IMR-90 (cell line): ENCODE results near the gene MND1. TPM values are rescaled to one million over a fixed set of nuclear protein-coding genes. Genes with fewer than 3 reads are reported as not detected.

Source experiments
- ATAC-seq: fragments of 200-7000 bp; cut with Tn5 transposase; 2 replicates; pipeline ENCODE4 v1.9.1; 2020; ENCODE audit warnings: low read depth, mild to moderate bottlenecking, moderate library complexity
- BruUV-seq: library from RNA; stranded (reverse); fragments of 400-500 nt; replicated peaks from 2 replicates; lab custom pipeline; 2021; lab: Mats Ljungman, UMichigan
- CTCF ChIA-PET: fragments of 300-600 bp; formaldehyde crosslinking; extraction: SDS; loops from one replicate; lab custom pipeline; 2021; ENCODE audit warnings: antibody characterized with exemption; lab: Yijun Ruan, JAX
- POLR2A ChIA-PET: fragments of 300-600 bp; sonication (Branson Sonifier 250); formaldehyde crosslinking; loops from one replicate; lab custom pipeline; 2022; ENCODE audit warnings: antibody characterized with exemption; ENCODE audit not compliant: unreplicated experiment; lab: Charles Lee
- DNase-seq: peaks from one replicate; pipeline ENCODE4 v3.0.0; 2013
- H2AFZ ChIP-seq: replicated peaks from 2 replicates; pipeline ENCODE3; 2013; ENCODE audit warnings: low read length, mild to moderate bottlenecking; ENCODE audit not compliant: poor library complexity
- H2AK5ac ChIP-seq: 2 replicates; pipeline ENCODE4 v1.6.1; 2013; ENCODE audit warnings: low read depth, low read length, inconsistent platforms
- H2AK9ac ChIP-seq: replicated peaks from 2 replicates; pipeline ENCODE3; 2013; ENCODE audit warnings: mild to moderate bottlenecking, low read depth, low read length, moderate library complexity; ENCODE audit not compliant: poor library complexity
- H2BK120ac ChIP-seq: 2 replicates; pipeline ENCODE4 v1.6.1; 2013; ENCODE audit warnings: low read depth, low read length, inconsistent platforms
- H2BK15ac ChIP-seq: 3 replicates; pipeline ENCODE4 v1.6.1; 2013; ENCODE audit warnings: low read depth, low read length, inconsistent platforms
- H2BK20ac ChIP-seq: 2 replicates; pipeline ENCODE4 v1.6.1; 2013; ENCODE audit warnings: low read depth, mild to moderate bottlenecking, inconsistent platforms, low read length, moderate library complexity
- H2BK5ac ChIP-seq: 2 replicates; pipeline ENCODE4 v1.6.1; 2013; ENCODE audit warnings: mild to moderate bottlenecking, low read depth, low read length, inconsistent platforms; ENCODE audit not compliant: poor library complexity, severe bottlenecking
- H3K14ac ChIP-seq: replicated peaks from 2 replicates; pipeline ENCODE4 v1.6.1; 2013; ENCODE audit warnings: low read depth, low read length, inconsistent platforms
- H3K18ac ChIP-seq: 2 replicates; pipeline ENCODE4 v1.6.1; 2013; ENCODE audit warnings: low read depth, low read length, control low read depth
- H3K23ac ChIP-seq: 2 replicates; pipeline ENCODE4 v1.6.1; 2013; ENCODE audit warnings: low read depth, low read length, inconsistent platforms
- H3K27ac ChIP-seq: 2 replicates; pipeline ENCODE4 v1.5.1; 2013; ENCODE audit warnings: mild to moderate bottlenecking, control low read depth, low read length; ENCODE audit not compliant: insufficient read depth
- H3K27me3 ChIP-seq: 2 replicates; pipeline ENCODE4 v1.6.1; 2013; ENCODE audit warnings: low read length; ENCODE audit not compliant: control insufficient read depth, insufficient read depth
- H3K36me3 ChIP-seq: 2 replicates; pipeline ENCODE4 v1.6.1; 2013; ENCODE audit warnings: low read length, mixed read lengths; ENCODE audit not compliant: control insufficient read depth, insufficient read depth
- H3K4ac ChIP-seq: 2 replicates; pipeline ENCODE4 v1.6.1; 2013; ENCODE audit warnings: low read depth, low read length, inconsistent platforms
- H3K4me1 ChIP-seq: 2 replicates; pipeline ENCODE4 v1.6.1; 2013; ENCODE audit warnings: low read length, mixed read lengths; ENCODE audit not compliant: control insufficient read depth, insufficient read depth
- H3K4me2 ChIP-seq: 2 replicates; pipeline ENCODE4 v1.6.1; 2013; ENCODE audit warnings: low read depth, mild to moderate bottlenecking, control low read depth, low read length, moderate library complexity
- H3K4me3 ChIP-seq: 2 replicates; pipeline ENCODE4 v1.5.1; 2013; ENCODE audit warnings: low read depth, mild to moderate bottlenecking, control low read depth, low read length, moderate library complexity; ENCODE audit not compliant: insufficient read depth
- H3K56ac ChIP-seq: 2 replicates; pipeline ENCODE4 v1.6.1; 2013; ENCODE audit warnings: low read length, inconsistent platforms; ENCODE audit not compliant: insufficient read depth; ENCODE audit errors: extremely low read depth
- H3K79me1 ChIP-seq, 2 experiments: 2 replicates each; pipeline ENCODE4 v1.6.1; 2013; ENCODE audit warnings: low read length in 2 of 2, inconsistent platforms in 1 of 2, low read depth in 1 of 2
- H3K9ac ChIP-seq: 2 replicates; pipeline ENCODE4 v1.6.1; 2013; ENCODE audit warnings: low read depth, low read length, control low read depth
- H3K9me1 ChIP-seq: 2 replicates; pipeline ENCODE4 v1.6.1; 2013; ENCODE audit warnings: low read length, inconsistent platforms; ENCODE audit not compliant: insufficient read depth
- H3K9me3 ChIP-seq: 2 replicates; pipeline ENCODE4 v1.6.1; 2013; ENCODE audit warnings: low read length; ENCODE audit not compliant: control insufficient read depth, insufficient read depth
- H4K20me1 ChIP-seq: 2 replicates; pipeline ENCODE4 v1.6.1; 2013; ENCODE audit warnings: low read length, inconsistent platforms; ENCODE audit not compliant: insufficient read depth
- H4K5ac ChIP-seq: 2 replicates; pipeline ENCODE4 v1.6.1; 2013; ENCODE audit warnings: mild to moderate bottlenecking, low read depth, low read length, control low read depth
- H4K8ac ChIP-seq, 2 experiments: 2 replicates each; pipeline ENCODE4 v1.6.1; 2013; ENCODE audit warnings: low read depth in 2 of 2, low read length in 2 of 2, control low read depth in 1 of 2, inconsistent platforms in 1 of 2
- H4K91ac ChIP-seq: 2 replicates; pipeline ENCODE4 v1.6.1; 2013; ENCODE audit warnings: low read depth, low read length, inconsistent platforms; ENCODE audit not compliant: insufficient read depth
- POLR2A ChIP-seq: IDR thresholded peaks from 2 replicates; pipeline ENCODE4 v1.6.1; 2012; ENCODE audit warnings: mild to moderate bottlenecking, low read depth, low read length
- WGBS, 2 experiments: methylation state at CpG; one replicate each; pipeline versions ENCODE4 v1.1.5 to v1.1.7; 2013; ENCODE audit warnings: missing lambda C conversion rate in 2 of 2; ENCODE audit not compliant: insufficient read length in 1 of 2; ENCODE audit errors: extremely low coverage in 2 of 2; 5-methylcytosine and 5-hydroxymethylcytosine counted together
- dilution Hi-C: fragments of 300-500 bp; cut with HindIII; formaldehyde crosslinking; loops from one replicate; pipeline ENCODE4 v1.14.3; 2018; ENCODE audit warnings: low sequenced_read_pairs; ENCODE audit not compliant: unreplicated experiment
- in situ Hi-C: fragments of 300-500 bp; cut with MboI; formaldehyde crosslinking; loops from 3 replicates; pipeline ENCODE4 v1.14.3; 2019; ENCODE audit warnings: low sequenced_read_pairs, inconsistent platforms, mixed read lengths
- intact Hi-C: fragments of 100-400 bp; cut with micrococcal nuclease; formaldehyde crosslinking; loops from 2 replicates; pipeline ENCODE4 v1.10.0; 2022
- polyA plus RNA-seq, 3 experiments: library from polyadenylated mRNA; depleted of rRNA; stranded (reverse); fragments of >200 nt; gene quantifications; 2 replicates each; pipeline ENCODE4 v1.2.3, GENCODE V29; 2012; ENCODE audit warnings: low replicate concordance in 1 of 3
- total RNA-seq: library from RNA; depleted of rRNA; stranded (reverse); fragments of >200 nt; gene quantifications from 2 replicates; pipeline ENCODE4 v1.2.3, GENCODE V29; 2012

Gene MND1
- total and polyA plus RNA-seq, 2 of the 4 experiments (the other 2 are of a cell fraction), result 0.36 to 3.5 TPM

GRCh38 chr4:153453402-153453801 is 108.9 kb downstream of the MND1 start:
- Histone ChIP-seq H3K14ac (no peak overlapping the region), H4K5ac (no peak overlapping the region), H2BK5ac (no peak overlapping the region), H2BK120ac (no peak overlapping the region), H3K79me1 (no peaks in the 10 kb centered on the region), H2AFZ (no peak overlapping the region), H4K91ac (no peak overlapping the region), H2BK20ac (no peak overlapping the region), H4K20me1 (no peaks in the 10 kb centered on the region), H3K18ac (no peak overlapping the region), H3K9me1 (no peaks in the 10 kb centered on the region), H3K36me3 (no peaks in the 10 kb centered on the region), H2AK5ac (no peak overlapping the region), H2AK9ac (no peak overlapping the region), H3K27ac (no peak overlapping the region), H3K9me3 (no peaks in the 10 kb centered on the region), H3K9ac (no peak overlapping the region), H3K4ac (no peak overlapping the region), H3K27me3 (no peaks in the 10 kb centered on the region), H3K4me2 (no peak overlapping the region), H3K23ac (no peak overlapping the region), H4K8ac (no peak overlapping the region), H3K56ac (no peak overlapping the region), H2BK15ac (no peak overlapping the region), H3K4me3 (no peak overlapping the region), H3K4me1 (peaks cover 3% of the 10 kb centered on the region)
- dilution Hi-C loops (no loop called here), in situ Hi-C loops (no loop called here), intact Hi-C loops (no loop called here)
- no peak for DNase-seq
- ATAC-seq, result no peak
- BruUV-seq, result no TSS peak
- no peak for TF ChIP-seq POLR2A
- ChIA-PET CTCF (no interaction called here), POLR2A (no interaction called here)
- WGBS, 2 experiments, result 100% methylated on average over 1 of the region's 8 CpGs; no CpG with 5 or more reads in 1 of the 2 experiments
